Renal cortex interstitium (tissue), 11 donors: ENCODE results near the gene NUDT21. TPM values are rescaled to one million over a fixed set of nuclear protein-coding genes. Genes with fewer than 3 reads are reported as not detected.

Experiments
- DNase-seq, 11 donors: peaks; one replicate each; pipeline ENCODE4 v3.0.0-alpha.2; 2013; ENCODE audit warnings: low read depth in 9 of 11, low spot score in 4 of 11; ENCODE audit errors: extremely low read depth in 1 of 11
- polyA plus RNA-seq, 3 donors: library from polyadenylated mRNA; unstranded; fragments of 120-200 nt; gene quantifications; one replicate each; pipeline ENCODE4 v1.2.1, GENCODE V29; 2013; ENCODE audit not compliant: insufficient read length in 3 of 3

NUDT21 gene
- polyA plus RNA-seq, 3 donors: 125 to 152 (median 135) TPM

GRCh38 chr16:56424404-56424764 lies 26.7 kb downstream of the NUDT21 start:
- peak in 2 of 11 donors; percentile 11 to 22 for DNase-seq

DNA sequence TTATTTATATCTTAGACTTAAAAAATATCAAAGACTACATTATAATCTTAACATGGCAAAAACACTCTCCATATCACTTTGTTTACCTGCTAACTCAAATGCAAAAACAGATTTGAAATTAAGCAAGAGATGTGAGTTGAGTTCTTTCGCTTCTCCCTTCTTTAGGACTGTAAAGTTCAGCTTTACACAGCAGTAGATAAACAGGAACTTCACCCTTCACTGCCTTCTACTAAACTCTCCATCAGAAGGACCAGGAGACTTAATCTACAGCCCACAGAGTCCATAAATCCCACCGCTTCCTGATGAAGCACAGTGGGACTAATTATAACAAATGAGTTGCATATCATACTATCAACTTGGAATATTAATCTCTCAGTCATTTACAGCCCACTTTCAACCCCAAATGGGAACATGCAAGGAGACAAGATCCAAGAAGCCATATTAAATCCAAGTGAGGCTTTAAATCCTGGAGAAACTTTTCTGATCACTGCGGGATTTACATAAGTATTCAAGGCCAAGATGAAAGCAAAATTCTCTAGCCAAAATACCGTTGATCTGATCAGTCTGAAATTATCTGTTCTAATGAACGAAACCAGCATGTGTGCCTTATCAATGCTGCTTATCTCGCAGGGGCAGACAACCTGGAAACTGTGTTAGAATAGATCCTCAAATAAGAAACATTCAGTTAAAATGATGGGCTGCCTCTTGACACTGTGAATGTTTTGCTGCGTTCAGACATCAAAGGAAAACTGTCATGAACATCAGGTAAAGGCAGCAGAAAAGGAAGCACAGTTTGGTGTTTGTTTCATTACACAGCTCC lies 27.3 kb downstream of the NUDT21 start:
- no peak for DNase-seq

DNA sequence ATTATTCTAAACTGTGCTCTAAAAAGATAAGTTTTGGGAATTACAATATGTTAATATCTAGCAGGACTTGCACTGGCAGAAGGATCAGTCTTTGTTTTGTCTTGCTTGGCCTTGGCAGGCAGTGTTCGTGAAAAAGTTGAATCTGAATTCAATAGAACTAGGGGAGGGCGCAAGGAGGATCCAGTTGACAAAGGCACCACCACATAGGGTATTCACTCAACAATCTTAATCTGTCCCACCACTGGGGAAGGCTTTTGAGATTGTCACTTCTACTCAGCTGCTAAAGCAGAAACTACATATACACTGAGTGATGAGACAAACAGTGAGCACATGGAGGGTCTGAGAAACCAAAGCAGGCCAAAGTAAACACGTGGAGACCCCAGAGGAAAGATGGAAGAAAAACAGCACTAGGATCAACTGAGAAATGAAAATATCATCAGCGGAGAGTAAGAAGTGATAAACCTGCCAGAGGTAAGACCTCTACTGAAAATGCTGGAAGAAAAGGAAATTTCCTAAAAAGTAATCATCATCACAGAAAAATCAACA lies 28.2 kb downstream of the NUDT21 start:
- DNase-seq: no peak

GRCh38 chr16:56421976-56422669 lies 29.0 kb downstream of the NUDT21 start:
- no peak for DNase-seq

DNA sequence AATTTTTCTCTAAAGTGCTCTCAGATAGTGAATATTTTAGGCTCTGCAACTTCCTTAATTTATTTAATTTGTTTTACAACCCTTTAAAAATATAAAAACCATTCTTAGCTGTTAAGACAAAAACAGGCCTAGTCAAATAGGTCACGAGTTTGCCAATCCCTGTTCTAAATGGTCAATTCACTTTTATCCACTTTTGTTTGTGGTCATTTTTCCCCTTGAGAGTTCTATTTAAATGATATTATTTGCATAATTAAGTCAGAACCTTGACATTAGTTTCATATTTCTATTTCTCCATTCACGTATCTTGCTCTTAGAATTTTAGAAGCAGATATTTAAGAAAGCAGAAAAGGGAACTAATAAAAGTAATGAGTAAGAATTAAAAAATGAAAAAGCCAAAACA lies 29.8 kb downstream of the NUDT21 start:
- DNase-seq: no peak

GRCh38 chr16:56420613-56421012 lies 30.5 kb downstream of the NUDT21 start:
- no peak for DNase-seq

- no peak for DNase-seq
Measured at GRCh38 chr16:56419740-56420548, 31.2 kb downstream of the NUDT21 start.

GRCh38 chr16:56417138-56417537 lies 34.0 kb downstream of the NUDT21 start:
- no peak for DNase-seq

DNA sequence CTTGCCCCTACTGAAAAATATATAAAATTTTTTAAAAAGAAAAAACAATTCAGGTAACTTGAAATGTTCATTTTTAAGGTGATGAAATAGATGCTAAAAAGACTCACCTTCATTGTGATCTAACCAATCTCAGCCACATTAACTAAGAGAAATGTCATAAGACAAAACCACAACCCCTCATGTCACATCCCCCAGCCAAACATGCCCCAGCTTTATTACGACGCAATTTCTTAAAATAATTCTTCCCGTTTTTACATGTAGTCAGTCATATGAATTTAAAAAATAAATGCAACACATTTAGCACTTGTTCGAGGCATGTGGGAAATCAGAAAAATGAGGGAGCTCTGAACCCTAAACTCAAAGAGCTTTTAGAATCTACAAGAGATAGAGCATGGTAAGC lies 35.3 kb downstream of the NUDT21 start:
- DNase-seq: no peak

- DNase-seq: no peak
Measured at GRCh38 chr16:56414366-56414765, 36.8 kb downstream of the NUDT21 start.

GRCh38 chr16:56413381-56413780 lies 37.8 kb downstream of the NUDT21 start:
- no peak for DNase-seq

- DNase-seq: no peak
Measured at GRCh38 chr16:56411624-56412023, 39.5 kb downstream of the NUDT21 start.

GRCh38 chr16:56411123-56411522 lies 40.0 kb downstream of the NUDT21 start:
- DNase-seq: no peak

- no peak for DNase-seq
Measured at GRCh38 chr16:56409195-56409594, 41.9 kb downstream of the NUDT21 start.

DNA sequence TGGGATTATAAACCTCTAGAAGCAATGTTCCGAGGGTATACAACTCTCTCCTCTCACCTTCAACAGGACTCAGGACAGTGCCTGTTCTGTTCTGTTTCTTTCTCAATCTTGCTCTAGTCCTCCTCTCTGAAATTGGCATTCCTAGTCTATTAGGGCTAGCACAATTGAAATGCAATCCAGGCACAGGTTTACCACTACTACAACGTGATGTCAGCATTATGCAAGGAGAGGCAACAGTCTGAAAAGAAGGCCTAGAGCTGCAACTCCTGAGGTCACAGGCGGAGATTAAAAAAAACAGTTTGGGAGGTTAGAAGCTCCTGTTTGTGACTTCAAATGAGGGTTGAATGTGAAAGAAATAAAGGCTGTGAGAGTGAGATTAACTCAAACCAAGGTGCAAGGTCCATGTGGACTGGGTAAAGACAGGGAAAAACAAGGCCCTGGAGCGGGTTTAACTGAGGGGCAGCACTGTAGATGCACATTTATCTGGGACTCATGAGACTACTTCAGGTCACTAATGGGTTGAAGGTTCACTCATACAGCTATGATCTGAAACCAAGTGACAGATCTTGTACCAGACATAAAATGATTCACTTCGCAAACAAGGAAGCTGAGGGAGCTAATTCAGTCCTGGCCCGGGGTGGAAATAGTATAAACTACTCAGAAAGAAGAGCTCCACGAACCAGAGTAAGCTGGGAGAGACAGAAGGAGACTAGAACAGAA lies 42.6 kb downstream of the NUDT21 start:
- DNase-seq: no peak

- DNase-seq: no peak
Measured at GRCh38 chr16:56405977-56406672, 45.0 kb downstream of the NUDT21 start.

DNA sequence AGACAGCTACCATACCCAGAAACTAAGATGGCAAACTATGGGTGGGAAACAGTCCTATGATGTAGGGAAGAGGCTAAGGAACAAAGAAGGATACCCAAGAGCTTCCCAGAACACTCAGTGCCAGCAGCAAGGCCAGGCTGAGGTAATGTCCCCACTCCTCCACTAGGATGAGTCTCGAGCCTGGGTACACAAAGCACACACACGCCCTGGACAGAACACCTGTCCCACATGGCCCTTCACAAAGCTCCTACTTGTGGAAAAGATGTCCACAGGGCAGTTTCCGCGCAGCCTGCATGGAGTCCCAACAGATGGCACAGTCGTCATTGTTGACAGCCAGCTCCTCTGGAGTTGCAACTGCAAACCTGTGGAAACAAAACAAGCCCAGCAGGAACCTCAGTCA lies 49.6 kb downstream of the NUDT21 start:
- no peak for DNase-seq

- no peak for DNase-seq
Measured at GRCh38 chr16:56400458-56400857, 50.7 kb downstream of the NUDT21 start.
